ENCODE data around the gene MT1HL1.
"Not testable (repeated sequence)": the region's sequence is repeated elsewhere in the genome, so short reads cannot be mapped to it uniquely, and the experiment has no call there.

MT1HL1 gene

DNA sequence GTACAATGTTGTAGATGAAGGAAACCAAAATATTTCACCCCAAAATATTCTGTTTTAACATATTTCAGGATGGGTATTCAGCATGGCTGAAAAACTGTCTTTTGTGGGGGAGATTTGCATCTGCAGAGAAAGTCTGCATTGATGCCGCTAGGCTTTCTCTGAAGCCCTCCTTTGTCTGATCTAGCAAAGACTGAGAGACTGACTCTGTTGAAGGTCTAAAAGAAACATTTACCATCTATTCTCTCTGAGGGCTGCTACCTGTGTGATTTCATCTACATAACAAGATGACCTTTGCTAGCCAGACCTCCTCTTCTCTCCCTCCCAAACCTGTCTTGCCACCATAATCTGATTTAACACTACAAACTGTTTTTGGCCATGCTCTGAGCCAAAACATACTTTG is 12.4 kb upstream of the MT1HL1 start:
- DNase-seq (ENCODE audit: low read depth in 2 of 2), result no peak

DNA sequence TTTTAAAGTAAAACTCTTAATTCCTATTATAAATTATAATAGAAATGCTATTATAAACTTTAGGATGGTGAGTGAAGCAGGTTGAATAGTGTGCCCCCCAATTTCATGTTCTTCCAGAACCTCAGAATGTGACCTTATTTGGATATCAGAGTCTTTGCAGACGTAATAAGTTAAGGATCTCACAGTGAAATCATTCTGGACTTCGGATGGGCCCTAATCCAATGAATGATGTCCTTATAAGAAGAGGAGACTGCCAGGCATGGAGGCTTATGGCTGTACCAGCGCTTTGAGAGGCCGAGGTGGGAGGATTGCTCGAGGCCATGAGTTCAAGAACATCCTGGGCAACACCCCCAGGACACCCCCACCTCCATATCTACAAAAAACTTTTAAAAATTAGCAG is 9.4 kb upstream of the MT1HL1 start:
- no peak for DNase-seq (ENCODE audit: low read depth in 2 of 2)

DNA sequence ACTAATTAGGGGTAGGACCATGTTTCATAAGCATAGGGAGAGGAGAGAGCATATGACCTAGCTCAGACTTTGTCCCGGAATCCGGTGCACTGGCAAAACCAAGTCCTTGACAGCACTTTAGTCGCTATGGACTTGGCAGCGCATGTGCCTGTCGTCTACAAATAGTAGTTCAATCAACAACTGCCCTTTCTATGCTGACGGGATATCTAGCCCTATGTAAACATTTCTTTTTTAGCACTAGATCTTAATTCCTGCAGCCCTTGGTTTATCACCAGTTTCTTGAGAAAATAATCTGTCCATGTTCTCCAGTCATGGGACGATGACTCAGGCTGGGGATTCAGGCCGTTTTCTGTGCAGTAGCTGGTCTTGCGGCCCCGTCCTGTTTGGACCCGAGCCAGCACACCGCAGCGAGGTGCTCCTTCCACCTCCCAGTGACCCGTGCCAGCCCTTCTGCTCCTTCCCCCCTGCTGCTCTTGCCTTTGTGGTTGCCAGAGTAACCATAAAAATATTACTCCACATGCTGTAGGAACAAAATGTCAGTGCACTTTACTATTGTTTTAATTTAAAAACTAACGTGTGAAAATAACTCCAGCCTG is 8.6 kb upstream of the MT1HL1 start:
- DNase-seq (ENCODE audit: low read depth in 2 of 2), result no peak

DNA sequence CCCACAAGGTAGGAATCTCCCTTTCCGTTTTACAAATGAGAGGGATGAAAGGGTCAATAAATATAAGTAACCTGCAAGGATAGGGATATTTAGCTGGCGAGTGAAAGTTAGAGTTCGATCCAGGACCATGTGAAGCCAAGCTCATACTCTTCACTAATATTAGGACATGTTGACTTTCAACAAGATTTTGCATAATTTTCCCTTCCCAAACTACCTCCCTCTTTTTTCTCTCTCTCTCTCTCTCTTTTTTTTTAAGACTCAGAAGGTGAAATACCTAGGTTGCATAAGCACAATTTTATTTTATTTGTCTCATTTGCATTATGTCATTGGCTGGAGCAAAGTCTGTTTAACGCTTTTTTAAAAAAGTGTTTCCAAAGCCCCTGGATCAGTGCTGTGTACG is 8.1 kb upstream of the MT1HL1 start:
- DNase-seq (ENCODE audit: low read depth in 2 of 2), result no peak

DNA sequence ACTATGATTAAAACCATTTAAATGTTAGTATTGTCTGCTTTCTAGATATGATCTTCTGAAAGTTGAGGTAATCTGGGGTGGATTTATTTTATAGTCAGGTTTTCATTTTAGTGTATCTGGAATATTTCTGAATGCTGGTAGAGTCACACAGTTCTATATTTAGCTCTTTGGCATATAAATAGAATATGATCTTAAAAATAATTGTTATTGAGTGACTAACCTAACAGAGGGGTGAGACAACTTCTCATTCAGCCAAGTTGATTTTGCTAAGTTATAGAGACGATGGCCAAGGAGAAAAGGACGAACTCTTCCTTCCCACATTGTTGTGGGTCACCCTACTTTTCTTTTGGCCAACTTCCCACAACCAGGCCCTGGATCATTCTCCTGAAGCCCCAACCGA is 7.2 kb upstream of the MT1HL1 start:
- DNase-seq (ENCODE audit: low read depth in 2 of 2), result no peak

DNA sequence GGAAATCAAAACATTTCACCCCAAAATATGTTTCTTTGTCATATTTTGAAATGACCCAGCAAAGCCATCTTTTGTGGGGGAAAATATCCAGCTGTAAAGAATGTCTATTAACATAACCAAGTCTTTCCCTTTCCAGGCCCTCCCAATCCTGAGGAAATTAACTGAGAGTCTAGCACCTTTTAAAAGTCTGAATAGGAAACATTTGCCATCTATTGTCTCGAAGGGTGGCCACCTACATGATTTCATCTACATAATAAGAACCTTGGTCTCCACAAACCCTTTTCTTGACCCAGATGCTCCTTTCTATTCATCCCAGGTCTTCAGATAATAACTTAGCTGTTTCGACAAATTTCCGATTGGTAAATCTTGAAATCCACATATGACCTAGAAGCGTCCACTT is 5.4 kb upstream of the MT1HL1 start:
- no peak for DNase-seq (ENCODE audit: low read depth in 2 of 2)

DNA sequence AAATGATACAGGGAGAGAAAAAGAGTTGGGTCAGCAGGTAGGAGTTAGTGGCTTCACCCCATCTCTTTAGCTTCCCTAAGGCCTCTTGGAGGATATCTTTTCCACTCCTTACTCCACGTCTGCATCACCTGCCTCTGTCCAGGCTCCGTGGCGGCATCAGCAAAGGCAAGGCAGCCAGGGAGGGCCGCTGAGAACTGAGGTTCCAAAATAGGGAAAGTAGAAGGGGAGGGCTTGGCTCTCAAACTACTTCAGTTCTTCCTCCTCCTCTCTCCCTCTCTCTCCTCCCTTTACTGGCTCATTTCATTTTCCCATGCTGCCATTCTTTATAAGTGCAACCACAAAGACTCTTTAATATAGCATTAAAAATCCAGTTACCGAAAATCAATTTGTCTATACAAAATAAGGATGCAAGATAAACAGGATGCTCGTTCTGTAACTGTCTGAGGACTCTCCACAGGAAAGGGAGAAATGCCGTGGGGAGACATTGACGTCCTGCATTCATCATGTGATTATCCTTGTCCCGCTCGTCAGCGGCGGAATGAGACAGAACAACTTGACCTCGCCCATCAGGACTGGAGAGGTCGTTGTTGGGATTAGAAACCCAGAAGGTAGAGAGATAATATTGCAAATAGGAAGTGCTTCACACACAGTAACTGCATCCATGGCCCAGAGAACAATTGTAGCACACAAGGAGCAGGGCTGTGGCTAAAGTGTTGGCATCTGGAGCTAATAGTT is 3.1 kb upstream of the MT1HL1 start:
- no peak for DNase-seq (ENCODE audit: low read depth in 2 of 2)

DNA sequence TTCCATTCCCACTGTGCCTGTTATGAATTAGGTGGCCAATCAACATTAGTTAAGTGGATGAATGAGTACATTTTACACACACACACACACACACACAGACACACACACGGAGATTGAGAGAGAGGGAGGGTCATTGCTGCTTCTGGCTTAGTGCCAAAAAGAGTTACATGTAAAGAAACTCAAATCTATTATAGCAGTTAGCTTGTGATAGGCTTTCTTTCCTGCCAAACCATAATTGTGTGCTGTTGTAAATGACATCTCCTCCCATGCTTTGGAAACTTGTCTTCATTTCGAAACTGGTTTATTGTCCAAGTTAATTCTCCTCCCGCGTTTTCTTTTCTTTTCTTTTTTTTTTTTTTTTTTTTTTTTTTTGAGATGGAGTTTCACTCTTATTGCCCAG is 1.4 kb upstream of the MT1HL1 start:
- DNase-seq (ENCODE audit: low read depth in 2 of 2), result no peak

DNA sequence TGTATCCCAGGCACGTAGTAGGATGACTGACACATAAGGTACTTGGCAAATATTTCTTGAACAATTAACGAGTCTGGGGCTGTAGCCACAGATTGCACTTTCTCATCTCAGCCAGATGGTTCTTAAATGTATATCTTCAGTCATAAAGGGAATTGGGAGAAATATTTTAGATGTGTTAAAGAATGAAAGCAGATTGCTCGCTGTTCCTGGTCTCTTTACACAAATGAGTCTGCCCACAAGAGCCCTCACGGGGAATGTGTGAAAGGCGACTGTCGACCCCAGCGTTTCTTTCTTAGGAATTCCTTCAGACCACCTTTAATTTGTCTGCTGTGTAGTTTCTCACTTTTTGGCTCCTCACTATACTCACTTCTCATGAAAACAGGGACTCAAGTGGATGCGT is 725 bp downstream of the MT1HL1 start:
- DNase-seq (ENCODE audit: low read depth in 2 of 2), result no peak

DNA sequence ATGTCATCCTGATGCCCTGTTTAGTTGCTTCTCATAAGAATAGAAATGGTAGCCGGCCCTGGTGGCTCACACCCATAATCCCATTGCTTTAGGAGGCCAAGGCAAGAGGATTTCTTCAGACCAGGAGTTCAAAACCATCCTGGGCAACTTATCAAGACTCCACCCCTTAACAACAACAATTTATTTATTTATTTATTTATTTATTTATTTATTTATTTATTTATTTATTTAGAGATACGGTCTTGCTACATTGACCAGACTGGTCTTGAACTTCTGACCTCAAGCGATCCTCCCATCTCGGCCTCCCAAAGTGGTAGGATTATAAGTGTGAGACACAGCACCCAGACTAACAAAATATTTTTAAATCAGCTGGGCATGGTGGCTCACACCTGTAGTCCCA is 4.0 kb downstream of the MT1HL1 start:
- no peak for DNase-seq (ENCODE audit: low read depth in 2 of 2)

DNA sequence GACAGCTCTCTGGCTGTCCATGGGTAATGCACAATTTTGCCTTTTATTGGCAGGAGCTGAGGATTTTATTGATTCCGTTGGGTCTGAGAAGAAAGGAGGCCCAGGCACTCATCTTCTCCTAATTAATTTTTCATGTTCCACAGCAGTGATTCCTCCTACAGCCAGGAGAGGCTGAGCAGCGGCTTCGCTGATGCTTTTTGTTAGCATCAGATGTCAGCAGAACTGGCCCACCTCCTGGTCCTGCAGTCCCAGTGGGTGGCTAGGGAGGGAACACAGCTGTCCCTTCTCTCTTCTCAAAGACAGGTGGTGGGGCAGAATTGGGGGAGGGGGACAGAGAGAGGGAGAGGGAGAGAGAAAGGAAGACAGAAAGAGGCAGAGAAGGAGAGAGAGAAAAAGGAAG is 5.7 kb downstream of the MT1HL1 start:
- no peak for DNase-seq (ENCODE audit: low read depth in 2 of 2)

DNA sequence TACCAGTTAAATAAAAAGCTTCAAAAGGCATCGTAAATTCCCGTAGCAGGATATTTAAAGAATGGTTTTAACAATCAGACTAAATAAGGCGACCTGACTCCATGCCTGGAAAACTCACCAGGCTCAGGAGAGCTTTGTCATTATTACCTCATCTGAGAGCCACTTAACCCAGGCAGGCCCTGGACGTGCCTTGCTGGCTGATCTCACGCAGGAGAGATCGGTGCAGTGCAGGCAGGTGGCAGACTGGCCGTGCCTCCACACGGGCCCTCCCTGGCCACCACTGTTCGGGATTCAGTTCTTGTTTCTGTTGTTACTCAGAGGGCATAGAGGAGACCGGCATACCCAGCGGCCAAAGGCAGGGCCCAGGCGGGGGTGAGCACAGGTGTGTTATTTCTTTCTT is 6.4 kb downstream of the MT1HL1 start:
- DNase-seq (ENCODE audit: low read depth in 2 of 2), result no peak

DNA sequence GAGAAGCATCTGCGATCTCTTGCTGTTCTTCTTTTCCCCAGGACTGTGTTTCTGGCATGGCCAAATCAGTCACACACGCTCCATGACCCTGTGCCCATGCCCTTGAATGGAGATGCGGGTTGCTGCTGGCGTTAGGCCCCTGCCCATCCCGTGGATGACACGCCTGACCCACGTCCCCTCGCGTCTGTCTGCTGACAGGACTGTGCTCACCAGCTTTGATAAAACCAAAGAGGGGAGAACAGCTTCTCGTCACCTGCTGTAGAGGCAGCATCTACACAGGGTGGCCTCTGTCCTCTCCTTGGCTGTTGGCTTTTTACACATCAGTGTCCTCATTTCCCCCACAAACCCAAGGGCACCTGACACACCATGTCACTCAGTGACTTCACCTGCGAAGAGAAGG is 6.9 kb downstream of the MT1HL1 start:
- DNase-seq (ENCODE audit: low read depth in 2 of 2), result no peak

DNA sequence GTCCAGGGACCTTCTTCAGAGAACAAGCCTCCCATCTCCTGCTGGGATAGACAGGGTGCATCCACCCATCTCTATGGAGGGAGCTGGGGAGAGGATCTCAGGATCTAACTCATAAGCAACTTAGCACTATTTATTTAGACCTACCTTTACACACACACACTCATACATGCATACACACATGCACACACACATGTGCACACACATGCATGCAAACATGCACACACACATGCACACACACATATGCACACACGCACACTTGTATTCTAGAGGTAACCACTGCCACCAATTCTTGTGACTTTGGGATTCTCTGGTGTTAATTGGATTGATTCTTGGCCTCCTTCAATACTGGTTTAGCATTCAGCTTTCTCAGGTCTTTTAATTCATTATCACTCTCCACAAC is 9.8 kb downstream of the MT1HL1 start:
- no peak for DNase-seq (ENCODE audit: low read depth in 2 of 2)

DNA sequence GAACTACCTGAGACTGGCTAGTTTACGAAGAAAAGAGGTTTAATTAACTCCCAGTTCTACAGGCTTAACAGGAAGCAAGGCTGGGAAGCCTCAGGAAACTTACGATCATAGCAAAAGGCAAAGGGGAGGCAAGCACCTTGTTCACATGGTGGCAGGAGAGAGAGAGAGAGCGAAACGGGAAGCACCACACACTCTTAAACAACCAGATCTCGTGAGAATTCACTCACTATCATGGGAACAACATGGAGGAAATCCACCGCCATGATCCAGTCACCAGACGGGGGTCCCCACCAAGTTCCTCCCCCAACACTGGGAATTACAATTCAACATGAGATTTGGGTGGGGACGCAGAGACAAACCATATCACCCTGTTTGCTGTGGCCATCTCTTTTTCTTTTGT is 11.8 kb downstream of the MT1HL1 start:
- DNase-seq (ENCODE audit: low read depth in 2 of 2), result no peak

DNA sequence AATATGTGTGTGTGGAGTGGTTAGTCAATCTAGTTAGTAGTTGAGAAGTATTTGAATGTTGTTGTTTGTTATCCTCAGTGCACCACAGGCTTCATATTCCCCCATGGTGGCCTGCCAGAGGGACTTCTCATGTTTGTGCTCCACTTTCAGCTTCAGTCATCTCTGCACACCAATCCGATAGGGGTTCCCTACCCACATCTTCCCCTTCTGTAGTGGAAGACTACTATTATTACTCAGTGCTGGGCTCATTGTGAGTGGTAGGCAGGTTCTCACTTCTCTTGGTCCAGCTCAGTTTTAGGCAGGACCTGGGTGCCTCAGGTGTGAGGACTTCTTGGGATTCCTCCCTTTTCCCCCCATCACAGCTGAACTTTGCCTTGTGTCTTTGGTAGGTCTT is 14.2 kb downstream of the MT1HL1 start:
- no peak for DNase-seq (ENCODE audit: low read depth in 2 of 2)

DNA sequence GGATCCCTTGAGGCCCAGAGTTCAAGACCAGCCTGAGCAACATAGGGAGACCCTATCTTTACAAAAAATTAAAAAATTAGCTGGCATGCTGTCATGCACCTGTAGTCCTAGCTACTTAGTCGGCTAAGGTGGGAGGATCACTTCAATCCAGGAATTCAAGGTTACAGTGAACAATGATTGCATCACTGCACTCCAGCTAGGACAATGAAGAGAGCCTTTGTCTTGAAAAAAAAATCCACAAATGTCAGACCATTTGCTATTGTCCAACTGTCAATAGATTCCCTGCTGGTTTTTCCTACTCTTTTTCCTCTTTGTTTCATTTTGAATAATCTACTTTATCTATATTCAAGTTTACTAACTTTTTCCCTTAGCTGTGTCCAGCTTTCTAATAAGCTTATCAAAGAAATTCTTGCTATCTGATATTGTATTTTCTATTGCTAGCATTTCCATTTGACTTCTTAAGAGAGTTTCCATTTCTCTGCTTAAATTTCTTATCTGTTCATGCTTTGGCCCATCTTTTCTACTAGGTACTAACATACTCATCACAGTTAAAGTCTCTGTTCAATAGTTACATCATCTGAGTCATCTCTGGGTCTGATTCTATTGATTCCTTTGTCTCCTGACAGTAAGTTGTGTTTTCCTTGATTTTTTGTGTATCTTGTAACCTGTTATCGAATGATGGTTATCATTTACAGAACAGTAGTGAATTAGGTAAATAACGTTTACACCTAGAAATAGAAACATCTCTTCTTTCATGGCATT is 14.8 kb downstream of the MT1HL1 start:
- no peak for DNase-seq (ENCODE audit: low read depth in 2 of 2)

DNA sequence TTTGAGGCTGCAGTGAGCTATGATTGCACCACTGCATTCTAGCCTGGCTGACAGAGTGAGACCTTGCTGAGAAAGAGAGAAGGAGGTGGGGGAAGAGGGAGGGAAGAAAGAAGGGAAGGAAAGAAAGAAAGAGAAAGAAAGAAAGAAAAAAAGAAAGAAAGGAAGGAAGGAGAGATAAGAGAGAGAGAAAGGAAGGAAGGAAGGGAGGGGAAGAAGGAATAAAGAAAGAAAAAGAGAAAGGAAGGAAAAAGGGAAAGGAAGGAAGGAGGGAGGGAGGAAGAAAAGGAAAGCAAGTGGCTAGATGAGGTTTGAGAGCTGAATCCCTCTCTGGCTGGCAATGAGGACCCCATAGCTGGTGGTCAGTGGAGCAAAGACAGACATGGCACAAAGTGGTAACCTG is 20.4 kb downstream of the MT1HL1 start:
- DNase-seq (ENCODE audit: low read depth in 2 of 2), result no peak

DNA sequence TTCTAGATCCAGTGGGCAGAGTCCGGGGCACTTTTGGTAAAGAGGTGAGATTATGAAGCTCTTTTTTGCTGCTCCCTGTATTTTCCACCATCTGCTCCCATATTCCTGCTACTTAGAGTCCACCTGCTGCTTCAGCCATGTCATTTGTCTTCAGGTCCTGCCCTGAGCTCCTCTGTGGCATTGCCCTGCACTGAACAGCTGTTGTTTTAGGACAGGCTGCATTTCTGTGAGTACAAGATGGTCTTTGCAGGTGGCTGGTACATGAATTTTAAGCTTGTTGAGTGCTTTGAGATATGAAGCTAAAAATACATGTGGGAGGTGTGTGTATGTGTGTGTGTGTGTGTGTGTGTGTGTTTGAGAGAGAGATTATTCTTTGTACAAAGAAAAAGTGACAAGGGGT is 21.9 kb downstream of the MT1HL1 start:
- DNase-seq (ENCODE audit: low read depth in 2 of 2), result no peak

DNA sequence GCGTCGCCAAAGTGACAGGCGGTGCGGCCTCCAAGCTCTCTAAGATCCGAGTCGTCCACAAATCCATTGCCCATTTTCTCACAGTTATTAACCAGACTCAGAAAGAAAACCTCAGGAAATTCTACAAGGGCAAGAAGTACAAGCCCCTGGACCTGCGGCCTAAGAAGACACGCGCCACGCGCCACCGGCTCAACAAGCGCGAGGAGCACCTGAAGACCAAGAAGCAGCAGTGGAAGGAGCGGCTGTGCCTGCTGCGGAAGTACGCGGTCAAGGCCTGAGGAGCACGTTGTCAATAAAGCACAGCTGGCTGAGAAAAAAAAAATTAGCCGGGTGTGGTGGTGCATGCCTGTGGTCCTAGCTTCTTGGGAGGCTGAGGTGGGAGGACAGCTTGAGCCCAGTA is 22.8 kb downstream of the MT1HL1 start:
- DNase-seq (ENCODE audit: low read depth in 2 of 2), result not testable (repeated sequence)

DNA sequence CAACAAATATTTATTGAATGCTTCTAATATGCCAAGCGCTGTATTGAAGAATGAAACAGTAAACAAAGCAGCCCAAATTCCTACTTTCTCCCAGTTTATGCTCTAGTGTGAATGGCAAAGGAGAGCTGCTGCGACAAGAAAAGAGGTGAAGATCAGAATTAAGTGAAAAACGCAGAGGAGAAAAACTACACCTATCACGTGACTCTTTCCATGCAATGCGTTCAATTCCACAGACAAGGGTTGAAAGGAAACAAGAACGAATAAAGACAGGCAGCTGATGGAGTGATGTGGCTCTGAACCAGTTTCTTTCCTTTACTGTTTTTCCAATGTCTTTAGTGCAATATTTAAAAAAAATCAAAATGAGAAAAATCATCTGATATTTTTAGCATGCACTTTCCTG is 23.6 kb downstream of the MT1HL1 start:
- DNase-seq (ENCODE audit: low read depth in 2 of 2), result no peak

DNA sequence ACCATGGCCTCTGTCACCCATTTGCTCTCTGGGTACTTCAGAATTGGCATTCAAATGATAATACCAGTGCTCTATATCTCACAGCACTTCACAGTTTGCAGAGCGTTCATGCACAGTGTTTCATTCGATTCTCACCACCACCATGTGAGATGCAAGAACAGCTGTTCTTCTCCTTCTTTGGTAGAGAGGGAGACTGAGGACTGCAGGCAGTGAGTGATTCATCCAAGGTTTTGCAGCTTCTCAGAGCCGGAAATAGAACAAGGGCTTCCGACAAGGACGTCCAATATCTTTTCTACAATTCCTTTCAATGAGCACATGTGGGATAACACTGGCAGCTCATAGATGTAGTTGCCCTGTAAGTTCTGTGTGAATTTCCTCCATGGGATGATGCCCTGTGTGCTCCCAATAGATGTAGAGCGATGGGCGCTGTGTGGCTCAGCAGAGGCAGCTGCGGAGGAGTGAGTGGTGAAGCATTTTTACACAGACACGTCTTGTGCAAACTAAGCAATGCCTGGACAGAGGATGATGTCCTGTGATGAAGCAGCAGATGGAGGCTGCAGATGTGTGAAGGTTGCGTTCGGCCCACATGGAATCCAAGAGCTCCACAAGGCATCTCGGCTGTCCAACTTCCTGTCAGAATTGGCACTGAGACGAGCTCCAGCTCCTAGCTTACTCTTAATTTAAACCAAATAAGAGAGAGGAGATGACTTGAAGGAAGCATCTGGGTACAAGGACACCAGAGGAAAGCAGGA is 24.9 kb downstream of the MT1HL1 start:
- no peak for DNase-seq (ENCODE audit: low read depth in 2 of 2)

DNA sequence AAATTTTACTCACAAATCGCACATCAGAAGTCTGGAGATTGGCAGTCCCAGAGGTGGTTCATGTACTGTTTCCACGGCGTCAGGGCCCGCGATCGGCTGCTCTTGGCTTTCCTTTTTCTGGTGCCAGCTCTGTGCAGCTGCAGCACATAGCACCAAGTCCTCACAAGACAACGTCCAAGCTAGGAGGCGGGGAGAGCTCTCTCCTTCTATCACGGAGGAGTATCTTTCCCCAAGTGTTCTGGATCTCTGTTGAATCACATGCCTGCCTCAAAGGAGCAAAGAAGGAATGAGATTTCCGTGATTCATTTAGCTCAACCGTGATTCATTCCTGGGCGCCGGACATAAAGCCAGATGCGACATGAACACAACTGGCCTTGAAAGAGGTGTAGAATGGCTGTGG is 25.5 kb downstream of the MT1HL1 start:
- no peak for DNase-seq (ENCODE audit: low read depth in 2 of 2)

Measured in activated CD4-positive, alpha-beta T cell treated with anti-CD3 and anti-CD28 coated beads for 24 hours (primary cell).